NT2/D1 (cell line): ENCODE data around the gene DUSP5.

Experiments used
- YY1 ChIP-seq: IDR thresholded peaks from 2 replicates; pipeline ENCODE4 v1.6.1; 2011; ENCODE audit not compliant: insufficient read length, insufficient read depth
- ZNF274 ChIP-seq: IDR thresholded peaks from 2 replicates; pipeline ENCODE4 v1.6.1; 2011; ENCODE audit warnings: mild to moderate bottlenecking, low read depth, low read length

DNA sequence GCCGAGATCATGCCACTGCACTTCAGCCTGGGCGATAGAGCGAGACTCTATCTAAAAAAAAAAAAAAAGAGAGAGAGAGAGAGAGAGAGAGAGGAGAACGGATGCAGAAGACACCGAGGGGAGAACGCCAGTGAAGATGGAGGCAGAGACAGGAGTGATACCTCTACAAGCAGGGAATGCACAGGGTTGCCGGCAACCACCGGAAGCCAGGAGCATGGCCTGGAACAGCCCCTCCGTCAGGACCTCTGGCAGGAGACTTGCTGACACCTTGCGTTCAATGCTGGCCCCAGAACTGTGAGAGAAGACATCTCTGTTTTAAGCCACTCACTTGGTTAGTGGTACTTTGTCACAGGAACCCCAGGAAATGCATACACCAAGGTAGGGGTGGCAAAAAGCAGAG lies 38.1 kb upstream of the DUSP5 start:
- TF ChIP-seq YY1 (no peak), ZNF274 (no peak)
